Duodenal mucosa (tissue), 2 donors: ENCODE measurements around the gene SLC45A2.

Source experiments
- H3K27ac ChIP-seq: one replicate; pipeline ENCODE4 v1.7.0; 2013; ENCODE audit warnings: low read depth, low read length
- H3K27me3 ChIP-seq, 2 donors: one replicate each; pipeline ENCODE4 v1.7.0; 2013; ENCODE audit warnings: low read length in 2 of 2, control low read depth in 1 of 2; ENCODE audit not compliant: insufficient read depth in 2 of 2, control insufficient read depth in 1 of 2
- H3K36me3 ChIP-seq, 2 donors: one replicate each; pipeline ENCODE4 v1.7.0; 2013; ENCODE audit warnings: low read length in 2 of 2, control low read depth in 1 of 2; ENCODE audit not compliant: insufficient read depth in 2 of 2, control insufficient read depth in 1 of 2
- H3K4me1 ChIP-seq, 2 donors: one replicate each; pipeline ENCODE4 v1.7.0; 2013; ENCODE audit warnings: low read length in 2 of 2, control low read depth in 1 of 2; ENCODE audit not compliant: insufficient read depth in 2 of 2, control insufficient read depth in 1 of 2
- H3K4me3 ChIP-seq, 2 donors: one replicate each; pipeline ENCODE4 v1.7.0; 2013; ENCODE audit warnings: low read length in 2 of 2, low read depth in 1 of 2
- H3K9ac ChIP-seq, 2 donors: one replicate each; pipeline ENCODE4 v1.7.0; 2013; ENCODE audit warnings: low read length in 2 of 2, low read depth in 1 of 2
- H3K9me3 ChIP-seq, 2 donors: one replicate each; pipeline ENCODE4 v1.7.0; 2013; ENCODE audit warnings: low read length in 2 of 2, control low read depth in 1 of 2; ENCODE audit not compliant: control insufficient read depth in 1 of 2

The SLC45A2 gene

DNA sequence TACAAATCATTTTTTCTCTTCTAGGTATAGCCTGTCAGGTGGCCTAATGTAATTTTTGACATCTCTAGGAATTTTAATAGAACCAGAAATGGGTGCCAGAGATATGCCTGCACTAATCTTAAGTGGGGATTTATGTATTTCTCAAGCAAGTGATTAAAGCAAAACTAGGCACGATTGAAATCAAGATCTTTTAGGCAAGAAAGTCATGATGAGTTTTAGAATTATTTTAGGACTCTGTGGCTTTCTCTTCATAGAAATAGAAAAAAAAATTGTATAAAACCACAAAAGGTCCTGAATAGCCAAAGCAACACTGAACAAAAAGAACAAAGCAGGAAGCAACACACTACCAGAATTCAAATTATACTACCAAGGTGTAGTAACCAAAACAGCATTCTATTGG lies 24.3 kb upstream of the SLC45A2 start:
- Histone ChIP-seq H3K4me1 (peaks cover 17 to 24% of the 10 kb centered on the region in 2 donors), H3K27ac (peak overlapping the region; percentile 89), H3K27me3 (no peaks in the 10 kb centered on the region), H3K9ac (peak overlapping the region; percentile 78 to 82), H3K9me3 (no peaks in the 10 kb centered on the region), H3K36me3 (peaks cover 0 to 7% of the 10 kb centered on the region in 2 donors), H3K4me3 (peak overlapping the region; percentile 77 to 89)

DNA sequence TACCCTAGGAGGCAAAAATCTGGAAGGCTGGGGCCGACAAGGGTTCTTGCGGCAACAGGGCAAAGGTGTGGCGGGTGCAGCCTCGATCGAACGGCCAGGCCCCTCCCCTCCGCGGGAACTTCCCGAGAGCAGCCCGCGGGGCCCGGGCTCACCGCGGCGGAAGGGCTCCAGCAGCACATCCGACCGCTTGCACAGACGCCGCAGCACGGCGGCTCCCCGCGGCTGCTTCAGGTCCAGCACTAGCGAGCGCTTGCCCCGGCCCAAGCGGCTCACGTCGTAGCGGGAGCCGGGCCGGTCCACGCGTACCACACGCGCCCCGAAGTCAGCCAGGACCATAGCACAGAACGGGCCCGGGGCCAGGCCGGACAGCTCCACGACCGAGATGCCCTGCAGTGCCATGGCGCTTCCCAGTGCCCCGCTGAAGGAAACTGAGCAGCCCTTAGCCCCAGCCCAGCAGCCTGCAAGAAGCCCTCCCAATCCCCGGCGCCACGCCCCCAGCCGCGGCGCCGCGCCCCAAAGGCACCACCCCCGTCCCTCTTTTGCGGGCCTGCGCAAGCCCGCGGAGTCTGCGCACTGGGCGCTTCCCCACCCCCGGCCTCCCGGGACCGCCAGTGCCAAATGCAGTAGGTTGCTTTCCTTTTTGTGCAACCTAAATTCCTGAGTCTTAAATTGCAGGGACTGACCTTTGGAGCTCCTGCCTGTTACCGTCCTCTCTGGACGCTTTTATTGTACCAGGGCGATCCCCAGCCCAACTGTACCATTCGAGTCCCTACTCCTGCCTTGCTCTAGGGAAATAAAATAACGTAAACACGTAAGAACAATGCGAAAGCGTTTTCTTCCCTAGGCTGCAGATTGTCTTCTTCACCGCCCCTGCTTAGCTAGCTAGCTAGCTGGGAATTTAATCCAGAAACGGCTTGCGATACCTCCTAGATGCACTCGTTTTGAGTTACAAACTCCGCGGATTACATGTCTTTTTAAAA lies 23.4 kb upstream of the SLC45A2 start, which contains the start of gene AMACR:
Gene AMACR (minus strand): TSS at position 430 of the 980 bp plus-strand sequence. CDS start 31 bp downstream, at position 399.
- Histone ChIP-seq H3K9ac (peak within 1 kb of the TSS; percentile 78 to 82), H3K27me3 (no peaks in the 10 kb centered on the region), H3K9me3 (no peaks in the 10 kb centered on the region), H3K36me3 (peaks cover 3 to 14% of the 10 kb centered on the region in 2 donors), H3K27ac (peak within 1 kb of the TSS; percentile 89), H3K4me3 (peak within 1 kb of the TSS; percentile 77 to 89), H3K4me1 (peaks cover 17 to 24% of the 10 kb centered on the region in 2 donors)

- no peaks in the 10 kb centered on the region for H3K27me3 ChIP-seq
Measured at GRCh38 chr5:34007201-34007620, 22.7 kb upstream of the SLC45A2 start.

GRCh38 chr5:34005681-34006080 lies 21.2 kb upstream of the SLC45A2 start:
- Histone ChIP-seq H3K4me1 (peaks cover 17 to 23% of the 10 kb centered on the region in 2 donors), H3K27me3 (no peaks in the 10 kb centered on the region), H3K4me3 (no peak overlapping the region), H3K36me3 (peaks cover 6 to 32% of the 10 kb centered on the region in 2 donors), H3K27ac (no peak overlapping the region), H3K9ac (no peak overlapping the region), H3K9me3 (no peaks in the 10 kb centered on the region)

More at GRCh38 chr5:34007201-34007620, 22.7 kb upstream of the SLC45A2 start:
- peak overlapping the region; percentile 67 to 82 for H3K9ac ChIP-seq
- H3K4me3 ChIP-seq, result peak overlapping the region; percentile 77 to 89
- peaks cover 17 to 24% of the 10 kb centered on the region in 2 donors for H3K4me1 ChIP-seq
- peak overlapping the region; percentile 89 for H3K27ac ChIP-seq
- peaks cover 6 to 21% of the 10 kb centered on the region in 2 donors for H3K36me3 ChIP-seq
- H3K9me3 ChIP-seq, result no peaks in the 10 kb centered on the region

DNA sequence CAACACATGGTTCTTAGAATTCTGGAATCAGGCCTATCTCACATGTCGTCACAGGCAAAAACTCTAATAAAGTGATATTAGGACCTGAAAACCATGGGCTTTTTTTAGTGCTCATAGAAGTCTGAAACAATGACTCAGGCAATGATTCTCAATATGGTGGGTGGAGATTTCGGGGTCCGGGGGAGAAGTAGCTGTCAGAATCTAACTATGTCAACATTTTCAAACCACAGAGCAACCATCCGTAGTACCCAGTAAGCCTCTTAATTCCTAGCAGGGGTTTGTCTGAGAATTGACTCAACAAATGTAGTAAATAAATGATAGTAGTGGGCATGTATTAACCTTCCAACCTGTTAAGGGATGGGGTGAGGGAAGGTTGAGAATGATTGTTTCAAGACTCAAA lies 20.7 kb upstream of the SLC45A2 start:
- H3K36me3 ChIP-seq, result peaks cover 6 to 32% of the 10 kb centered on the region in 2 donors
- H3K9ac ChIP-seq, result no peak overlapping the region
- H3K27ac ChIP-seq, result no peak overlapping the region
- H3K4me1 ChIP-seq, result peaks cover 17 to 19% of the 10 kb centered on the region in 2 donors
- no peak overlapping the region for H3K4me3 ChIP-seq
- H3K9me3 ChIP-seq, result no peaks in the 10 kb centered on the region
- H3K27me3 ChIP-seq, result no peaks in the 10 kb centered on the region

DNA sequence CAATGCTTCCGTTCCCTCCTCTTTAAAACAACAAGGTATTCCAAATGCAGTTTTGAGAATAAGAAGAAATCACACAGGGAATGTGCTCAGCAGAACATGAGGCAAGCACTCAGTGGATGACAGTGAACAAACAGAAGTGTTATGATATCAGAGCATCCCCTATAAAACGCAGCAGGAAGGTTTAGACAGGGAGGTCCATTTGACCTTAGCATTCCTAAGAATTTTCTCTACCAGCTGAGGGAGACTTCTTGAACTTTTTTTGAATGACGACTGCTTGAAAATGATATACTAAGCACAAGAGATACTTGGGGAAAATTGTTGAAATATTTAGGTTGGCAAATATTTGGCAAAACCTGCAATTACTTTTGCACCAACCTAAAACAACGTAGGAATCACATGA lies 19.4 kb upstream of the SLC45A2 start:
- H3K27ac ChIP-seq, result no peak overlapping the region
- no peaks in the 10 kb centered on the region for H3K9me3 ChIP-seq
- H3K36me3 ChIP-seq, result peaks cover 6 to 36% of the 10 kb centered on the region in 2 donors
- no peak overlapping the region for H3K9ac ChIP-seq
- H3K27me3 ChIP-seq, result no peaks in the 10 kb centered on the region
- peaks cover 9 to 12% of the 10 kb centered on the region in 2 donors for H3K4me1 ChIP-seq
- H3K4me3 ChIP-seq, result no peak overlapping the region

GRCh38 chr5:34002629-34003328 lies 18.3 kb upstream of the SLC45A2 start:
- no peak overlapping the region for H3K27ac ChIP-seq

GRCh38 chr5:34001241-34001841 lies 16.8 kb upstream of the SLC45A2 start:
- Histone ChIP-seq H3K4me3 (no peak overlapping the region), H3K9ac (no peak overlapping the region), H3K9me3 (no peaks in the 10 kb centered on the region), H3K27me3 (no peaks in the 10 kb centered on the region), H3K36me3 (peaks cover 6 to 36% of the 10 kb centered on the region in 2 donors), H3K27ac (no peak overlapping the region), H3K4me1 (no peaks in the 10 kb centered on the region)

More at GRCh38 chr5:34002629-34003328, 18.3 kb upstream of the SLC45A2 start:
- Histone ChIP-seq H3K9me3 (no peaks in the 10 kb centered on the region), H3K4me1 (peaks cover 5 to 8% of the 10 kb centered on the region in 2 donors), H3K36me3 (peaks cover 6 to 36% of the 10 kb centered on the region in 2 donors), H3K27me3 (no peaks in the 10 kb centered on the region), H3K4me3 (no peak overlapping the region), H3K9ac (no peak overlapping the region)

- no peak overlapping the region for H3K27ac ChIP-seq
- H3K36me3 ChIP-seq, result peaks cover 8 to 36% of the 10 kb centered on the region in 2 donors
- H3K4me1 ChIP-seq, result no peaks in the 10 kb centered on the region
- no peak overlapping the region for H3K4me3 ChIP-seq
- no peaks in the 10 kb centered on the region for H3K27me3 ChIP-seq
- no peaks in the 10 kb centered on the region for H3K9me3 ChIP-seq
- no peak overlapping the region for H3K9ac ChIP-seq
Measured at GRCh38 chr5:33999978-34000377, 15.5 kb upstream of the SLC45A2 start.
